Neural crest cell (in vitro differentiated cells): Measurements from ENCODE around the gene AKAP13. TPM values are rescaled to one million over a fixed set of nuclear protein-coding genes. Genes with fewer than 3 reads are reported as not detected.

Experiments used
- DNase-seq: peaks from one replicate; pipeline ENCODE4 v3.0.0; 2021; ENCODE audit warnings: low read depth, mixed read lengths, low spot score
- H3K27ac Mint-ChIP-seq: one replicate; pipeline ENCODE4 v1.8.0; 2021; ENCODE audit warnings: mild to moderate bottlenecking, mixed read lengths; ENCODE audit not compliant: unreplicated experiment
- H3K27me3 Mint-ChIP-seq: 2 replicates; pipeline ENCODE4 v1.8.0; 2021; ENCODE audit warnings: low read depth, mild to moderate bottlenecking, mixed read lengths
- H3K36me3 Mint-ChIP-seq: 2 replicates; pipeline ENCODE4 v1.8.0; 2021; ENCODE audit warnings: low read depth, mild to moderate bottlenecking, mixed read lengths
- H3K4me1 Mint-ChIP-seq: 2 replicates; pipeline ENCODE4 v1.8.0; 2021; ENCODE audit warnings: mixed read lengths
- H3K4me3 Mint-ChIP-seq: one replicate; pipeline ENCODE4 v1.8.0; 2021; ENCODE audit warnings: mild to moderate bottlenecking, mixed read lengths
- H3K9me3 Mint-ChIP-seq: 2 replicates; pipeline ENCODE4 v1.8.0; 2021; ENCODE audit warnings: mixed read lengths
- total RNA-seq: library from RNA; stranded (reverse); gene quantifications from 2 replicates; pipeline ENCODE4 v1.2.1, GENCODE V29; 2021
- TF ChIP-seq, protein P1 (sequence below): fragments of 200-600 bp; sonication (generic); conservative IDR thresholded peaks from 2 replicates; pipeline ENCODE4 v1.5.0; 2021; ENCODE audit warnings: antibody characterized with exemption, mild to moderate bottlenecking

AKAP13 gene
- total RNA-seq, 1 donor from 2014 or later, result 81.3 TPM

DNA sequence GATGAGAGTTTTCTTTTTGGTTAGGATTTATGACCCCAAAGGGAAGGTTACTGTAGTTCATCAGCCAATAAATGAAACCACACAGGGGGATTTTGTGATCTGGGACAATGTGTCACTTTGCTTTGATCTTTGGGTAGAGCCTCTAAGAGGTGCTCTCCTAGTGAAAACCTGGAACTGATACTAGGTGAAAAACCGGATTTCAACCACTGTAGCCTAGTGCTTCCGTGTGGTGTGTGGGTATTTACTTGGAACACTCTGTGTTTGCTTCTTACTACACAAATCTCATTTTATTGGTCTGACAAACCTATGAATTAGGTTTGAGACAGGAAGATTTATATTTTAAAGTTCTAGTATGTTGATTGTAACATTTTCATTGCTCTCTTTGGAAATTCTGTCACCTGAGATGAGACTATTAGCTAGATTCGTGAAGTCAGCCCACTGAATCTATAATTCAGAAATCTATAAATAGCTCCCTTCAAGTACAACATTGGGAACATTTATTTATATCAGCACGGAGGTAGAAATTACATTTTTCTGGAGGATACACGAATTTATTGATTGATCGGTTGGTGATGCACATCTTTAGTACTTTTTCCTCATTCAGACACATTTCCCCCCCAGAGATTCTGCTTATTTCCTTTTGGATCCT, 119.8 kb downstream of the AKAP13 start:
- Mint-ChIP-seq H3K27ac (no peak overlapping the region), H3K36me3 (no peaks in the 10 kb centered on the region), H3K9me3 (no peaks in the 10 kb centered on the region), H3K4me3 (no peak overlapping the region), H3K4me1 (peaks cover 54% of the 10 kb centered on the region), H3K27me3 (no peaks in the 10 kb centered on the region)
- DNase-seq, result no peak
- TF ChIP-seq, protein P1, sequence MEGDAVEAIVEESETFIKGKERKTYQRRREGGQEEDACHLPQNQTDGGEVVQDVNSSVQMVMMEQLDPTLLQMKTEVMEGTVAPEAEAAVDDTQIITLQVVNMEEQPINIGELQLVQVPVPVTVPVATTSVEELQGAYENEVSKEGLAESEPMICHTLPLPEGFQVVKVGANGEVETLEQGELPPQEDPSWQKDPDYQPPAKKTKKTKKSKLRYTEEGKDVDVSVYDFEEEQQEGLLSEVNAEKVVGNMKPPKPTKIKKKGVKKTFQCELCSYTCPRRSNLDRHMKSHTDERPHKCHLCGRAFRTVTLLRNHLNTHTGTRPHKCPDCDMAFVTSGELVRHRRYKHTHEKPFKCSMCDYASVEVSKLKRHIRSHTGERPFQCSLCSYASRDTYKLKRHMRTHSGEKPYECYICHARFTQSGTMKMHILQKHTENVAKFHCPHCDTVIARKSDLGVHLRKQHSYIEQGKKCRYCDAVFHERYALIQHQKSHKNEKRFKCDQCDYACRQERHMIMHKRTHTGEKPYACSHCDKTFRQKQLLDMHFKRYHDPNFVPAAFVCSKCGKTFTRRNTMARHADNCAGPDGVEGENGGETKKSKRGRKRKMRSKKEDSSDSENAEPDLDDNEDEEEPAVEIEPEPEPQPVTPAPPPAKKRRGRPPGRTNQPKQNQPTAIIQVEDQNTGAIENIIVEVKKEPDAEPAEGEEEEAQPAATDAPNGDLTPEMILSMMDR, result no peak

DNA sequence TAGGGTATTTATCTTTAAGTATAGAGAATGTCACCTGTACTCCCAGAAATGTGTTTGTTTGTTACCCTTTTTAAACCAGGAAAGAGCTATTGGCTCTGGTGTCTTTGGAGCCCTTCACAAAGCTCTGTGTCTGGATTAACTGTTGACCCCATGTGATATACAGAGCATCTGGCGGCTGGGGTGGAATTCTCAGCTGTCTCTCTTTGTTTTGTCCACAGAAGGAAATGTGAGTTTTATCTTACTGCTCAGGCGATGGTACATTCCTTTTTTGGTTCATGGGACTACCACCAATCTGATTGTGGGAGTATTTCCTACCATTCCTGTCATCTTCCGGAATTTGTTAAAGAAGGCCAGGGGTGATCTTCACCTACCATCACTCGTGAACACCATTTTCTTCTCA, 120.3 kb downstream of the AKAP13 start:
- TF ChIP-seq, protein P1, result no peak
- Mint-ChIP-seq H3K27me3 (no peaks in the 10 kb centered on the region), H3K4me3 (no peak overlapping the region), H3K27ac (no peak overlapping the region), H3K9me3 (no peaks in the 10 kb centered on the region), H3K4me1 (peaks cover 52% of the 10 kb centered on the region), H3K36me3 (no peaks in the 10 kb centered on the region)
- DNase-seq, result no peak

DNA sequence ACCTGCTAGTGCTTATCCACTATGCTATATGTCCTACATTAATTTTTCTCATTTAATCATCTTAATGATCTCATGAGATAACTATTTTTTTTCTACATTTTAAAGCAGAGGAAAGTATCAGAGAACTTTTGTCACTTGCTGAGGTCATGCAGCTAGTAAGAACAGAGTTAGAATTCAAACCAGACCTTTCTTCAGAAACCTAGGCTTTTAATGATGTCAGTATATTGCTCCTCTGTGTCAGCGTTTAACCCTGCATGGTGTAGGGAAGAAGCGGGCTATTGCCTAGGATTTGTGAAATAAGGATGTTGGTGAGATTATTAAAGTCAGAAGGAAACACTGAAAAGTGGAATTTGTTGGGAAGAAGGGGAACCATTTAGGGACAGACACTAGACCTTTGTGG, 121.2 kb downstream of the AKAP13 start:
- Mint-ChIP-seq H3K36me3 (no peaks in the 10 kb centered on the region), H3K27ac (no peak overlapping the region), H3K4me3 (no peak overlapping the region), H3K4me1 (peaks cover 49% of the 10 kb centered on the region), H3K27me3 (no peaks in the 10 kb centered on the region), H3K9me3 (no peaks in the 10 kb centered on the region)
- DNase-seq, result no peak
- TF ChIP-seq, protein P1, result no peak

DNA sequence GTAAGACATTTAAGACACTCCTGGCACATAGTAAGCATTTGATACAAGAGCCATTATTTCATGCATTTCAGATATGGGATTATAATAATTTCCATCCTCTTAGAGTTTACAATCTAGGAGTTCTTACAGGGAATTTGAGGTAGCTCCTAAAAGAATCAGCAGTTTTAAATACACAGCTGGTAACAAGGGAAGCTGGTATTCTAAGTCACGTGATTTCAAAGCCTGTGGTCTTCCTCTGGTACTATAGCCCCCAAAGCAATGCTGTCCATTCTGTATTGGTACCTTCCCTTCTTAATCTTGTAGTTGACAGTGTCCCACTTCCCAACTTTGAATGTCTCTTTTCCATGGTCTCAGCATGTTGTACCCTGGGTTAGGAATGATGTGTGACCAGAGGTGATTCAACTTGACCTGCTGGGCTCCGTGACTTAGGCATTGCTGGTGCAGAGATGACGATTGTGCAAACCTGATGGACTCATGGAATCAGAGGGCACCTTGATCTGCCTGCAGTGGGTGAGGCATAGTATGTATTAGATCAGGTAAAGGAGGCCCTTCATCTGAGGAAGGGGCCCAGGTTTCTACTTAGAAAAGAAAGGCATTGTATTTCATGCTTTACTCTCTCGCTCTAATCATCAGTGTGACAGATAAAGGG, 122.9 kb downstream of the AKAP13 start:
- Mint-ChIP-seq H3K4me3 (no peak overlapping the region), H3K36me3 (no peaks in the 10 kb centered on the region), H3K27ac (peak overlapping the region; percentile 7), H3K9me3 (no peaks in the 10 kb centered on the region), H3K4me1 (peaks cover 46% of the 10 kb centered on the region), H3K27me3 (no peaks in the 10 kb centered on the region)
- TF ChIP-seq, protein P1, result no peak
- no peak for DNase-seq

DNA sequence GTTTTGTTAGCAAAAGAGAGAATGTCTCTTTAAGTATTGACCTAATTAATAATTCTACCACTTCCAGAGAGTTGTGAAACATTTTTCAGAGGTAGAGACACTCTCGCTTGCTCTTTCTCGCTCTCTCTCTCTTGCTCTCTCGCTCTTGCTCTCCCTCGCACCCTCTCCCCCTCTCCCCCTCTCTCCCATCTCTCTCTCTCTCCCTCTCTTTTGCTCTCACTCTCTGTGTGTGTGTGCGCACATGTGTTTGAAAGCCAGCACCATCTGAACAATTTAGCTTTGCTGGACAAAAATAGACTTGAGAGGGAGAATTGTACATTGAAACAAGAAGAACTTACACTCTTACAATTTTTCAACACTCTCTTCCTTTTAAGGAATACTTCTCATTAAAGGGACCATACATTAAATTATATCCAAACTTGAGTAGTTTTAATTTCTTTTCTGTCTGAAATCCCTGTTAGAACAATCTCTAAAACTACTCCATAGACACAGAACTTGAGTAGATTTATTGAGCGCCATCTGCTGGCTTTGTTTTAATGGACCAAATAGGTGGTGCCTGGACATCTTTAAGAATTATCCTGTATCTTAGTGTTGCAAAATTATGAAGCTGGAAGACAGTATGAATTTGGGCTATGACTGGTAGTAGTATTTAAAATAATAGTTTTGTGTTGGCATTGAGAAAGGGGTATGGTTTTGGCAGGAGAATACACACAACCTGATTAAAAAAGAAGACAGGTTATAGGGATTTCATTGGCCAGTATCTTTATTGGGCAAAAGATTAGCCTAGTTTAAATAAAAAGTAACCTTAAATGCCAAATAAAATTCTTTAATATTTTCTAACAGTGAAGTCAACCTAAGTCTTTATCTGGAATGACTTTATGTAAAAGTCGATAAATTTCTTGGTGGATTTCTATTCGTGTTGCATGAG, 124.6 kb downstream of the AKAP13 start:
- TF ChIP-seq, protein P1, result peak; percentile 73
- no peak overlapping the region for H3K4me3 Mint-ChIP-seq
- peaks cover 43% of the 10 kb centered on the region for H3K4me1 Mint-ChIP-seq

More for the DNA sequence above, 124.6 kb downstream of the AKAP13 start:
- no peaks in the 10 kb centered on the region for H3K9me3 Mint-ChIP-seq
- no peaks in the 10 kb centered on the region for H3K27me3 Mint-ChIP-seq
- peak overlapping the region; percentile 20 for H3K27ac Mint-ChIP-seq
- peak; percentile 34 for DNase-seq
- H3K36me3 Mint-ChIP-seq, result no peaks in the 10 kb centered on the region
